Stimulated activated CD8-positive, alpha-beta memory T cell treated with anti-CD3 and anti-CD28 coated beads, Interleukin-15, amount 100 ng/mL, for 1 hour (primary cell): ENCODE data around the gene CRACDL.

Source experiments
- DNase-seq: peaks from one replicate; pipeline ENCODE4 v3.0.0-alpha.2; 2020; ENCODE audit warnings: low read depth

CRACDL gene

GRCh38 chr2:98924038-98924830, 11.8 kb downstream of the CRACDL start:
- no peak for DNase-seq

GRCh38 chr2:98923244-98923940, 12.6 kb downstream of the CRACDL start:
- DNase-seq = no peak

- DNase-seq = no peak
Observed at GRCh38 chr2:98921062-98921461, 15.0 kb downstream of the CRACDL start.

GRCh38 chr2:98917031-98917471, 19.0 kb downstream of the CRACDL start:
- DNase-seq = no peak

- no peak for DNase-seq
Observed at GRCh38 chr2:98915751-98916358, 20.2 kb downstream of the CRACDL start.

GRCh38 chr2:98914713-98915580, 21.1 kb downstream of the CRACDL start:
- no peak for DNase-seq

GRCh38 chr2:98913916-98914712, 21.9 kb downstream of the CRACDL start:
- no peak for DNase-seq

- DNase-seq = no peak
Observed at GRCh38 chr2:98912957-98913915, 22.8 kb downstream of the CRACDL start.

- DNase-seq = no peak
Observed at GRCh38 chr2:98912221-98912851, 23.7 kb downstream of the CRACDL start.

- DNase-seq = no peak
Observed at GRCh38 chr2:98911376-98912154, 24.5 kb downstream of the CRACDL start.

- DNase-seq = no peak
Observed at GRCh38 chr2:98911126-98911375, 25.0 kb downstream of the CRACDL start.

GRCh38 chr2:98910349-98911125, 25.5 kb downstream of the CRACDL start:
- no peak for DNase-seq

- DNase-seq = no peak
Observed at GRCh38 chr2:98909317-98910211, 26.5 kb downstream of the CRACDL start.

GRCh38 chr2:98908931-98909316, 27.1 kb downstream of the CRACDL start:
- no peak for DNase-seq

- DNase-seq = no peak
Observed at GRCh38 chr2:98907966-98908905, 27.8 kb downstream of the CRACDL start.

- no peak for DNase-seq
Observed at GRCh38 chr2:98907385-98907784, 28.6 kb downstream of the CRACDL start.
